T follicular helper cell (primary cell): ENCODE results near the gene OLFML1.

Experiments
- DNase-seq: peaks from one replicate; pipeline ENCODE4 v3.0.0-alpha.2; 2020; ENCODE audit warnings: low read depth

OLFML1 gene

GRCh38 chr11:7480113-7480512 is 5.2 kb upstream of the OLFML1 start:
- DNase-seq: no peak

GRCh38 chr11:7484131-7484530 is 1.2 kb upstream of the OLFML1 start:
- DNase-seq: no peak

GRCh38 chr11:7484645-7485044 is 661 bp upstream of the OLFML1 start:
- no peak for DNase-seq

- no peak for DNase-seq
Observed at GRCh38 chr11:7486098-7486780, 933 bp downstream of the OLFML1 start.

GRCh38 chr11:7486781-7487140 is 1.5 kb downstream of the OLFML1 start:
- no peak for DNase-seq

- no peak for DNase-seq
Observed at GRCh38 chr11:7487360-7487759, 2.1 kb downstream of the OLFML1 start.

GRCh38 chr11:7488681-7489080 is 3.4 kb downstream of the OLFML1 start:
- no peak for DNase-seq

- no peak for DNase-seq
Observed at GRCh38 chr11:7489376-7489775, 4.1 kb downstream of the OLFML1 start.

- no peak for DNase-seq
Observed at GRCh38 chr11:7490054-7490453, 4.7 kb downstream of the OLFML1 start.

- DNase-seq: no peak
Observed at GRCh38 chr11:7490535-7490934, 5.2 kb downstream of the OLFML1 start.

GRCh38 chr11:7492253-7492652 is 6.9 kb downstream of the OLFML1 start:
- no peak for DNase-seq

GRCh38 chr11:7493670-7494069 is 8.4 kb downstream of the OLFML1 start:
- no peak for DNase-seq

GRCh38 chr11:7494086-7494745 is 8.9 kb downstream of the OLFML1 start:
- DNase-seq: no peak

- no peak for DNase-seq
Observed at GRCh38 chr11:7495882-7496551, 10.7 kb downstream of the OLFML1 start.

- no peak for DNase-seq
Observed at GRCh38 chr11:7498193-7498592, 12.9 kb downstream of the OLFML1 start.

GRCh38 chr11:7499081-7499480 is 13.8 kb downstream of the OLFML1 start:
- DNase-seq: no peak

GRCh38 chr11:7500251-7500650 is 14.9 kb downstream of the OLFML1 start:
- no peak for DNase-seq

- no peak for DNase-seq
Observed at GRCh38 chr11:7501251-7501650, 15.9 kb downstream of the OLFML1 start.

- no peak for DNase-seq
Observed at GRCh38 chr11:7501894-7502293, 16.6 kb downstream of the OLFML1 start.

GRCh38 chr11:7506243-7506642 is 20.9 kb downstream of the OLFML1 start:
- no peak for DNase-seq

GRCh38 chr11:7508087-7508486 is 22.8 kb downstream of the OLFML1 start:
- DNase-seq: no peak

- DNase-seq: no peak
Observed at GRCh38 chr11:7509966-7510365, 24.7 kb downstream of the OLFML1 start.

- no peak for DNase-seq
Observed at GRCh38 chr11:7511401-7511800, 26.1 kb downstream of the OLFML1 start.
